SK-N-SH treated with all-trans-retinoic acid at 6 μM for 48 hours (cell line): ENCODE measurements around the gene APOO.

ENCODE experiments used
- ATAC-seq: fragments of 200-7000 bp; cut with Tn5 transposase; 3 replicates; pipeline ENCODE4 v1.9.1; 2020; ENCODE audit warnings: mild to moderate bottlenecking, moderate library complexity
- ARNTL ChIP-seq: fragments of 450-650 bp; formaldehyde crosslinking; IDR thresholded peaks from 2 replicates; pipeline ENCODE4 v1.5.0; 2020; ENCODE audit warnings: low read depth, mild to moderate bottlenecking, moderate library complexity, borderline replicate concordance
- BACH2 ChIP-seq: fragments of 250-450 bp; sonication (Bioruptor Pico); IDR thresholded peaks from 2 replicates; pipeline ENCODE4 v1.9.0; 2021; ENCODE audit warnings: mild to moderate bottlenecking, borderline replicate concordance
- PATZ1 ChIP-seq: fragments of 250-450 bp; sonication (Bioruptor Pico); IDR thresholded peaks from 2 replicates; pipeline ENCODE4 v1.8.0; 2020; ENCODE audit warnings: mild to moderate bottlenecking, moderate library complexity, borderline replicate concordance
- SNAI2 ChIP-seq: fragments of 250-450 bp; sonication (Bioruptor Pico); IDR thresholded peaks from 2 replicates; pipeline ENCODE4 v1.5.0; 2020; ENCODE audit warnings: mild to moderate bottlenecking, moderate library complexity
- TCF4 ChIP-seq: fragments of 250-450 bp; sonication (Bioruptor Pico); IDR thresholded peaks from 2 replicates; pipeline ENCODE4 v1.8.0; 2021; ENCODE audit warnings: mild to moderate bottlenecking, moderate library complexity, borderline replicate concordance
- ZFP3 ChIP-seq: fragments of 250-450 bp; sonication (Bioruptor Pico); IDR thresholded peaks from 2 replicates; pipeline ENCODE4 v1.5.0; 2020; ENCODE audit warnings: mild to moderate bottlenecking, moderate library complexity
- ZNF565 ChIP-seq: fragments of 450-650 bp; formaldehyde crosslinking; conservative IDR thresholded peaks from 2 replicates; pipeline ENCODE4 v1.5.0; 2020; ENCODE audit warnings: low read depth, mild to moderate bottlenecking, moderate library complexity
- ZNF70 ChIP-seq: fragments of 450-650 bp; formaldehyde crosslinking; IDR thresholded peaks from 2 replicates; pipeline ENCODE4 v1.5.0; 2020; ENCODE audit warnings: mild to moderate bottlenecking, moderate library complexity

APOO gene

GRCh38 chrX:23783589-23784469 lies 123.9 kb downstream of the APOO start:
- ATAC-seq = no peak
- no peak for TF ChIP-seq ZNF70 (CRISPR knock-in tag)
- TF ChIP-seq ARNTL (CRISPR knock-in tag) = no peak
- no peak for TF ChIP-seq SNAI2 (CRISPR knock-in tag)
- no peak for TF ChIP-seq PATZ1
- no peak for TF ChIP-seq ZNF565 (CRISPR knock-in tag)
- TF ChIP-seq ZFP3 = no peak
- TF ChIP-seq BACH2 = no peak
- TF ChIP-seq TCF4 (CRISPR knock-in tag) = no peak
